ENCODE measurements around the gene SERP2. TPM values are rescaled to one million over a fixed set of nuclear protein-coding genes. Genes with fewer than 3 reads are reported as not detected.

The SERP2 gene
- total RNA-seq, 1 experiment from 2014 or later = not detected

GRCh38 chr13:44412346-44412935, 38.8 kb downstream of the SERP2 start:
- peaks cover 27% of the 10 kb centered on the region for H3K4me1 Mint-ChIP-seq (ENCODE audit: low read depth, unreplicated experiment)
- Histone ChIP-seq H3K4me1 (peaks cover 2% of the 10 kb centered on the region), H3K36me3 (ENCODE audit: control insufficient read depth, insufficient read depth, low read length) (no peaks in the 10 kb centered on the region), H3K27me3 (replicated peaks; ENCODE audit: control insufficient read depth, insufficient read depth, low read length) (no peaks in the 10 kb centered on the region), H3K4me3 (ENCODE audit: low read depth, low read length) (no peak overlapping the region), H3K9me3 (no peaks in the 10 kb centered on the region)
- H3K36me3 Mint-ChIP-seq (ENCODE audit: insufficient read depth, unreplicated experiment) = no peaks in the 10 kb centered on the region
- DNase-seq = no peak
- TF ChIP-seq, protein P1, sequence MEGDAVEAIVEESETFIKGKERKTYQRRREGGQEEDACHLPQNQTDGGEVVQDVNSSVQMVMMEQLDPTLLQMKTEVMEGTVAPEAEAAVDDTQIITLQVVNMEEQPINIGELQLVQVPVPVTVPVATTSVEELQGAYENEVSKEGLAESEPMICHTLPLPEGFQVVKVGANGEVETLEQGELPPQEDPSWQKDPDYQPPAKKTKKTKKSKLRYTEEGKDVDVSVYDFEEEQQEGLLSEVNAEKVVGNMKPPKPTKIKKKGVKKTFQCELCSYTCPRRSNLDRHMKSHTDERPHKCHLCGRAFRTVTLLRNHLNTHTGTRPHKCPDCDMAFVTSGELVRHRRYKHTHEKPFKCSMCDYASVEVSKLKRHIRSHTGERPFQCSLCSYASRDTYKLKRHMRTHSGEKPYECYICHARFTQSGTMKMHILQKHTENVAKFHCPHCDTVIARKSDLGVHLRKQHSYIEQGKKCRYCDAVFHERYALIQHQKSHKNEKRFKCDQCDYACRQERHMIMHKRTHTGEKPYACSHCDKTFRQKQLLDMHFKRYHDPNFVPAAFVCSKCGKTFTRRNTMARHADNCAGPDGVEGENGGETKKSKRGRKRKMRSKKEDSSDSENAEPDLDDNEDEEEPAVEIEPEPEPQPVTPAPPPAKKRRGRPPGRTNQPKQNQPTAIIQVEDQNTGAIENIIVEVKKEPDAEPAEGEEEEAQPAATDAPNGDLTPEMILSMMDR (IDR thresholded peaks at IDR 0.05; ENCODE audit: insufficient read depth in 1 of 2, low read depth in 1 of 2, low read length in 1 of 2, severe bottlenecking in 1 of 2, unreplicated experiment in 1 of 2) = no peak
- ChIA-PET CTCF (no interaction called here), POLR2A (interaction anchor here (0.6 kb wide), 1 partner anchor 17 kb away, joined by 3 read pairs; no protein-coding TSS in a partner anchor)
- intact Hi-C loops (cut with micrococcal nuclease; ENCODE audit: unreplicated experiment) = no loop called here
- peak overlapping the region; percentile 19 for H3K27ac Mint-ChIP-seq (ENCODE audit: unreplicated experiment)
- BruUV-seq (replicated peaks) = no TSS peak
- H3K4me3 Mint-ChIP-seq (ENCODE audit: unreplicated experiment) = no peak overlapping the region
- no peaks in the 10 kb centered on the region for H3K9me3 Mint-ChIP-seq (ENCODE audit: unreplicated experiment)
- H3K27me3 Mint-ChIP-seq (ENCODE audit: insufficient read depth, unreplicated experiment) = no peaks in the 10 kb centered on the region

GRCh38 chr13:44413095-44413494, 39.5 kb downstream of the SERP2 start:
- Histone ChIP-seq H3K4me3 (ENCODE audit: low read depth, low read length) (no peak overlapping the region), H3K27me3 (replicated peaks; ENCODE audit: control insufficient read depth, insufficient read depth, low read length) (no peaks in the 10 kb centered on the region), H3K9me3 (no peaks in the 10 kb centered on the region), H3K4me1 (peaks cover 9% of the 10 kb centered on the region), H3K36me3 (ENCODE audit: control insufficient read depth, insufficient read depth, low read length) (no peaks in the 10 kb centered on the region)
- H3K4me3 Mint-ChIP-seq (ENCODE audit: unreplicated experiment) = no peak overlapping the region
- TF ChIP-seq, protein P1 (IDR thresholded peaks at IDR 0.05; ENCODE audit: insufficient read depth in 1 of 2, low read depth in 1 of 2, low read length in 1 of 2, severe bottlenecking in 1 of 2, unreplicated experiment in 1 of 2) = no peak
- ChIA-PET POLR2A (interaction anchor here (0.6 kb wide), 1 partner anchor 17 kb away, joined by 3 read pairs; no protein-coding TSS in a partner anchor), CTCF (no interaction called here)
- no TSS peak for BruUV-seq (replicated peaks)
- DNase-seq = no peak
- H3K4me1 Mint-ChIP-seq (ENCODE audit: low read depth, unreplicated experiment) = peaks cover 34% of the 10 kb centered on the region
- intact Hi-C loops (cut with micrococcal nuclease; ENCODE audit: unreplicated experiment) = no loop called here
- H3K36me3 Mint-ChIP-seq (ENCODE audit: insufficient read depth, unreplicated experiment) = no peaks in the 10 kb centered on the region
- H3K27me3 Mint-ChIP-seq (ENCODE audit: insufficient read depth, unreplicated experiment) = no peaks in the 10 kb centered on the region
- H3K27ac Mint-ChIP-seq (ENCODE audit: unreplicated experiment) = peak overlapping the region; percentile 19
- H3K9me3 Mint-ChIP-seq (ENCODE audit: unreplicated experiment) = no peaks in the 10 kb centered on the region

- peaks cover 11% of the 10 kb centered on the region for H3K4me1 ChIP-seq
- BruUV-seq (replicated peaks) = no TSS peak
- no peaks in the 10 kb centered on the region for H3K9me3 Mint-ChIP-seq (ENCODE audit: unreplicated experiment)
- H3K27me3 ChIP-seq (replicated peaks; ENCODE audit: control insufficient read depth, insufficient read depth, low read length) = no peaks in the 10 kb centered on the region
- H3K27ac Mint-ChIP-seq (ENCODE audit: unreplicated experiment) = no peak overlapping the region
- no peaks in the 10 kb centered on the region for H3K36me3 ChIP-seq (ENCODE audit: control insufficient read depth, insufficient read depth, low read length)
- ChIA-PET CTCF (no interaction called here), POLR2A (no interaction called here)
- H3K9me3 ChIP-seq = no peaks in the 10 kb centered on the region
- TF ChIP-seq, protein P1 (IDR thresholded peaks at IDR 0.05; ENCODE audit: insufficient read depth in 1 of 2, low read depth in 1 of 2, low read length in 1 of 2, severe bottlenecking in 1 of 2, unreplicated experiment in 1 of 2) = no peak
- no peak overlapping the region for H3K4me3 ChIP-seq (ENCODE audit: low read depth, low read length)
- H3K36me3 Mint-ChIP-seq (ENCODE audit: insufficient read depth, unreplicated experiment) = no peaks in the 10 kb centered on the region
- H3K27me3 Mint-ChIP-seq (ENCODE audit: insufficient read depth, unreplicated experiment) = no peaks in the 10 kb centered on the region
- H3K4me3 Mint-ChIP-seq (ENCODE audit: unreplicated experiment) = no peak overlapping the region
- peaks cover 37% of the 10 kb centered on the region for H3K4me1 Mint-ChIP-seq (ENCODE audit: low read depth, unreplicated experiment)
- DNase-seq = no peak
- intact Hi-C loops (cut with micrococcal nuclease; ENCODE audit: unreplicated experiment) = no loop called here
These were observed 41.1 kb downstream of the SERP2 start for GRCh38 chr13:44414716-44415115.

Measured in Caco-2 (cell line).